Fibroblast of mammary gland (primary cell): Measurements from ENCODE around the gene LHCGR.

Source experiments
- DNase-seq: peaks from one replicate; pipeline ENCODE4 v3.0.0-alpha.2; 2010; ENCODE audit warnings: low read depth
- H3K4me3 ChIP-seq: 2 replicates; pipeline ENCODE4 v1.5.1; 2011; ENCODE audit warnings: low read depth, mild to moderate bottlenecking, low read length, moderate library complexity; ENCODE audit not compliant: control insufficient read depth
- CTCF ChIP-seq: conservative IDR thresholded peaks from 2 replicates; pipeline ENCODE4 v1.5.1; 2011; ENCODE audit warnings: low read depth, low read length, inconsistent platforms; ENCODE audit not compliant: control insufficient read depth, insufficient read depth

The LHCGR gene

GRCh38 chr2:48733067-48733503 is 22.4 kb downstream of the LHCGR start:
- DNase-seq = no peak
- TF ChIP-seq CTCF = no peak
- H3K4me3 ChIP-seq = no peak overlapping the region

GRCh38 chr2:48728840-48729239 is 26.7 kb downstream of the LHCGR start:
- no peak for TF ChIP-seq CTCF
- no peak for DNase-seq
- H3K4me3 ChIP-seq = no peak overlapping the region

- H3K4me3 ChIP-seq = no peak overlapping the region
- TF ChIP-seq CTCF = no peak
- no peak for DNase-seq
Observed at GRCh38 chr2:48728295-48728694, 27.2 kb downstream of the LHCGR start.

- DNase-seq = no peak
- no peak for TF ChIP-seq CTCF
- H3K4me3 ChIP-seq = no peak overlapping the region
Observed at GRCh38 chr2:48727560-48727959, 28.0 kb downstream of the LHCGR start.

- TF ChIP-seq CTCF = no peak
- DNase-seq = no peak
- H3K4me3 ChIP-seq = no peak overlapping the region
Observed at GRCh38 chr2:48725696-48726494, 29.6 kb downstream of the LHCGR start.

GRCh38 chr2:48724278-48724677 is 31.2 kb downstream of the LHCGR start:
- DNase-seq = no peak
- no peak for TF ChIP-seq CTCF
- no peak overlapping the region for H3K4me3 ChIP-seq
